ENCODE data around the gene SEC24C.
A peak's percentile ranks its signal among the peaks of the same experiment; 100 is the strongest.
"Not testable (repeated sequence)": the region's sequence is repeated elsewhere in the genome, so short reads cannot be mapped to it uniquely, and the experiment has no call there.

Gene SEC24C

GRCh38 chr10:73773152-73773879, 29.1 kb downstream of the SEC24C start:
- DNase-seq: peak in 1 of 2 experiments; percentile 41

GRCh38 chr10:73774637-73775036, 30.5 kb downstream of the SEC24C start:
- peak; percentile 84 to 85 for DNase-seq
- TF ChIP-seq GATA1 (IDR thresholded peaks at IDR 0.05; ENCODE audit: low read depth, low read length): no peak
- TF ChIP-seq POLR2A (IDR thresholded peaks at IDR 0.05; ENCODE audit: low read length): peak; percentile 31

More at GRCh38 chr10:73773152-73773879, 29.1 kb downstream of the SEC24C start:
- no peak for TF ChIP-seq GATA1 (IDR thresholded peaks at IDR 0.05; ENCODE audit: low read depth, low read length)
- TF ChIP-seq POLR2A (IDR thresholded peaks at IDR 0.05; ENCODE audit: low read length): no peak

DNA sequence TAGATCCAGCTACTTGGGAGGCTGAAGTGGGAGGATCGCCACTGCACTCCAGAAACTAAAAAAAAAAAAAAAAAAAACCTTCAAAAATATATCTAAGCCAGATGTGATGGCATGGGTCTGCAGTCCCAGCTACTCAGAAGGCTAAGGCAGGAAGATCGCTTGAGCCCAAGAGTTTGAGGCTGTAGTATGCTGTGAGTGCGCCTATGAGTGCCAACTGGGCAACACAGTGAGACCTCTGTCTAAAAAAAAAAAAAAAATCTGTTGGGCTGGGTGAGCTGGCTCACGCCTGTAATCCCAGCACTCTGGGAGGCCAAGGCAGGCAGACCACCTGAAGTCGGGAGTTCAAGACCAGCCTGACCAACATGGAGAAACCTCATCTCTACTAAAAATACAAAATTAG, 34.8 kb downstream of the SEC24C start:
- TF ChIP-seq GATA1 (IDR thresholded peaks at IDR 0.05; ENCODE audit: low read depth, low read length) (no peak), POLR2A (IDR thresholded peaks at IDR 0.05; ENCODE audit: low read length) (no peak)
- no peak for DNase-seq

DNA sequence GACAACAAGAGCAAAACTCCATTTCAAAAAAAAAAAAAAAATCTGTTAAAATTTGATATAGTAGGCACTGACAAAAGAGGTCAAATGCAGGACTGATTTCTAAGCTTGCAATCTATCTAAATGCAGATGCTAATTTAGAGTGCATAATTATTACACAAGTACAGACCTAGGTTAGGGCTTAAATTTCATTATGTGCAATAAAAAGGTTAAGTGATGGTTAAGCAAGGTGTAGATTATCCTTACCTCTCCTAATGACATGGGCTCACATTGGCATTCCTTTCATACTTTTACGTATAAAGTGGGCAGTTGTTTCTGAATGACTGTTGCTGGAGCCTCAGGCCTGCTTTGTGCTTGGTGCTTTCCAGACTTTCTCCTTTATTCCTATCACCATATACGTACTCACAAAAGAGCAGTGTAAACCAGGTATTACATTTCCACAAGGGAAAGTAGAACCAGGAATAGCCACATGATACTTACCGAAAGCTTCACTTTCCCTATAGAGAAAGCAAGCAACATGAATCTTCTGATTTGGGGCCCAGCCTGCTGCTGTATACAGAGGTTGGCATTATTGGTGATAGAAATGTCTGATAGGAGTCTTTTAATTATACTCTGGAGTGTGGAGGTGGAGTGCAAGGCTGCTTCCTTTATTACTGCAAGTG, 35.5 kb downstream of the SEC24C start:
- no peak for DNase-seq
- TF ChIP-seq GATA1 (IDR thresholded peaks at IDR 0.05; ENCODE audit: low read depth, low read length) (no peak), POLR2A (IDR thresholded peaks at IDR 0.05; ENCODE audit: low read length) (no peak)

DNA sequence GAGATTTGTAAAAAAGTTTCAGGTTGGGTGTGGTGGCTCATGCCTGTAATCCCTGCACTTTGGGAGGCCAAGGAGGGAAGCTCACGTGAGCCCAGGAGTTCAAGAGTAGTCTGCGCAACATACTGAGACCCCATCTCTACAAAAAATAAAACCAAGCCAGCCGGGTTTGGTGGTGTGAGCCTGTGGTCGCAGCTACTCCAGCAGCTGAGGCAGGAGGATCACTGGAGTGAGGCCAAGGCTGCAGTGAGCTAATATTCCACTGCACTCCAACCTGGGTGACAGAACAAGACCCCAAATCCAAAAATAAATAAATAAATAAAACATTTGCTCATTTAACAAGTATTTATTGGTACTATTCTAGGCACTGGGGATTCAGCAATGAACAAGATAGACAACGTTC, 36.1 kb downstream of the SEC24C start:
- TF ChIP-seq GATA1 (IDR thresholded peaks at IDR 0.05; ENCODE audit: low read depth, low read length) (no peak), POLR2A (IDR thresholded peaks at IDR 0.05; ENCODE audit: low read length) (no peak)
- no peak for DNase-seq

DNA sequence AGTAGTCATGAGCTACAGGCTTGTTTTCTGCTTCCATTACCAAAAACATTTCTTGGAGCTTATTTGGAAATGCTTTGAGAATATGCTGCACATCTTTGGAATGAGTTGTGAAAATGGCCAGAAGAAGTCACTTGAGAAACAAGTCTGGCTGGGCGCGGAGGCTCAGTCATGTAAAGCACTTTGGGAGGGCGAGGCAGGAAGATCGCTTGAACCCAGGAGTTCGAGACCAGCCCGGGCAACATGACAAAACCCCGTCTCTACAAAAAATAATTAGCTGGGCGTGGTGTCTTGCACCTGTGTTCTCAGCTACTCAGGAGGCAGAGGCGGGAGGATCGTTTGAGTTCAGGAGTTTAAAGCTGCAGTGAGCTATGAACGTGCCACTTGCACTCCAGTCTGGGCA, 36.8 kb downstream of the SEC24C start:
- TF ChIP-seq GATA1 (IDR thresholded peaks at IDR 0.05; ENCODE audit: low read depth, low read length) (no peak), POLR2A (IDR thresholded peaks at IDR 0.05; ENCODE audit: low read length) (no peak)
- DNase-seq: peak; percentile 36 to 45

- no peak for TF ChIP-seq GATA1 (IDR thresholded peaks at IDR 0.05; ENCODE audit: low read depth, low read length)
- DNase-seq: no peak
Measured at GRCh38 chr10:73781548-73781878, 37.3 kb downstream of the SEC24C start.

DNA sequence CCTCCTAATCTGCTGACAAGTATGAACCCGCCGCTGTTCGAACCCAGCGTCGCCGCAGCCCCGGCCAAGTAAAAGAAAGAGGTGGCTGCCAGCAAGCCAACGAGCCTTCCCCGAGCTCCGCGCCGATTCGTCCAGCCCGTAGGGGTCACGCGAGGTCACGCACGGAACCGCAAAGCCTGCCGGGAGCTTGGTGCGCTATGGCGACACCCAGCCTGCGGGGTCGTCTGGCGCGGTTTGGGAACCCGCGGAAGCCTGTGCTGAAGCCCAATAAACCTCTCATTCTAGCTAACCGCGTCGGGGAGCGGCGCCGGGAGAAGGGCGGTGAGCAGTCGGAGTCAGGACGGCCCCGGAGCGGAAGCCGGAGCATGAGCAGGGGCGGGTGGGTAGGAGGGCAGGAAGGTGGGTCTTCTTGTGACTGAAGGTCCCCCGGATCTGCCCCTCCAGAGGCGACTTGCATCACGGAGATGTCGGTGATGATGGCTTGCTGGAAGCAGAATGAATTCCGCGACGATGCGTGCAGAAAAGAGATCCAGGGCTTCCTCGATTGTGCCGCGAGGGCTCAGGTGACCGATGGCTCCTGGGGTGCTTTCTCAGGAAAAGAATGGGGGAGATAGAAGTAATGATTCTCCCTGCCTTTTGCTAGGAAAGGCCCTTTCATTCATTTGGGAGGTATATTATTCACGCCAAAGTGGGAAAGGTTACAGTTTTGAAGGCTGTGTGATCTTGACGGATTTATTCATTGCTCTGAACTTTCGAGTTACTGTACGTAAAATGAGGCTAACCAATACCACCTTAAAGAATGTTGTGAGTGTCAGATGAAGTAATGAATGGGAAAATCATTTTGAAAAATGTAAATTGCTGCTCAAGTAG, 37.9 kb downstream of the SEC24C start, which contains the start of gene CHCHD1:
Gene CHCHD1 (plus strand): TSS at position 170 of the 870 bp plus-strand sequence. CDS start 28 bp downstream, at position 198.
- no peak for TF ChIP-seq GATA1 (IDR thresholded peaks at IDR 0.05; ENCODE audit: low read depth, low read length)
- TF ChIP-seq POLR2A (IDR thresholded peaks at IDR 0.05; ENCODE audit: low read length): peak; percentile 84
- peak; percentile 93 to 95 for DNase-seq

GRCh38 chr10:73782749-73783085, 38.5 kb downstream of the SEC24C start:
- TF ChIP-seq POLR2A (IDR thresholded peaks at IDR 0.05; ENCODE audit: low read length) (no peak), GATA1 (IDR thresholded peaks at IDR 0.05; ENCODE audit: low read depth, low read length) (no peak)
- peak; percentile 31 to 48 for DNase-seq

DNA sequence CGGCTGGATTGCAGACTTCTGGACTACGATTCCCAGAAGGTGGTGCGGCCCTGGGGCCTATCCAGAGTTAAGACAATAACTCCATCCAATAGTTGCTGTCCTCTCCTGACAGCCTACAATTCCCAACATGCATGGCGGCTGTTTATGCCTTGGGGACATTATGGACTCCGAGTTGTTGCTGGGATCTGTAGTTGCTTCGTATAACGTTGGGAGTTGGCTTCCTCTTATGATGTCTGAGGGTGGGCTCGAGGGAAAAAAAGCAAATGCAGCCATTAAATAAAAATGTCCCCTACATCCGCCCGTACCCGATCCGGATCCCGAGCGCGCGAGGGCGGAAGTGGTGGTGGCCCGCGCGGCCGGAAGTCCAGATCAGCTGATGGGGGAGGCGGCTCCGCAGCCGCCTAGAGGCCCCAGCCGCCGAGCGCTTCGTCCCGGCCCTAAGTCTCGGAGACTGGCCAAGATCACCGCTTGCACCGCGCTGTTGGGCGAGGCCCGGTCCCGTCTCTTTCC, 41.1 kb downstream of the SEC24C start, which contains the start of gene ZSWIM8:
Gene ZSWIM8 (plus strand): TSS at position 396 of the 510 bp plus-strand sequence. CDS start 273 bp downstream, outside the sequence.
- TF ChIP-seq GATA1 (IDR thresholded peaks at IDR 0.05; ENCODE audit: low read depth, low read length) (no peak), POLR2A (IDR thresholded peaks at IDR 0.05; ENCODE audit: low read length) (peak; percentile 74)
- peak; percentile 96 to 97 for DNase-seq

- DNase-seq: peak; percentile 69 to 80
- no peak for TF ChIP-seq GATA1 (IDR thresholded peaks at IDR 0.05; ENCODE audit: low read depth, low read length)
- TF ChIP-seq POLR2A (IDR thresholded peaks at IDR 0.05; ENCODE audit: low read length): no peak
Measured at GRCh38 chr10:73785721-73786511, 41.7 kb downstream of the SEC24C start.

GRCh38 chr10:73786512-73786885, 42.3 kb downstream of the SEC24C start:
- TF ChIP-seq POLR2A (IDR thresholded peaks at IDR 0.05; ENCODE audit: low read length): no peak
- no peak for TF ChIP-seq GATA1 (IDR thresholded peaks at IDR 0.05; ENCODE audit: low read depth, low read length)
- DNase-seq: no peak

GRCh38 chr10:73787031-73787800, 43.0 kb downstream of the SEC24C start:
- not testable (repeated sequence) for DNase-seq
